Activated CD8-positive, alpha-beta memory T cell treated with anti-CD3 and anti-CD28 coated beads, Interleukin-2, amount 50 U/mL, for 24 hours (primary cell): ENCODE measurements around the gene NCAN.

ENCODE experiments used
- DNase-seq: peaks from one replicate; pipeline ENCODE4 v3.0.0-alpha.2; 2020; ENCODE audit errors: extremely low read depth

The NCAN gene

GRCh38 chr19:19285686-19286085, 73.9 kb downstream of the NCAN start:
- no peak for DNase-seq

GRCh38 chr19:19292607-19293006, 80.8 kb downstream of the NCAN start:
- DNase-seq = no peak

- DNase-seq = no peak
Observed at GRCh38 chr19:19294914-19295313, 83.2 kb downstream of the NCAN start.

DNA sequence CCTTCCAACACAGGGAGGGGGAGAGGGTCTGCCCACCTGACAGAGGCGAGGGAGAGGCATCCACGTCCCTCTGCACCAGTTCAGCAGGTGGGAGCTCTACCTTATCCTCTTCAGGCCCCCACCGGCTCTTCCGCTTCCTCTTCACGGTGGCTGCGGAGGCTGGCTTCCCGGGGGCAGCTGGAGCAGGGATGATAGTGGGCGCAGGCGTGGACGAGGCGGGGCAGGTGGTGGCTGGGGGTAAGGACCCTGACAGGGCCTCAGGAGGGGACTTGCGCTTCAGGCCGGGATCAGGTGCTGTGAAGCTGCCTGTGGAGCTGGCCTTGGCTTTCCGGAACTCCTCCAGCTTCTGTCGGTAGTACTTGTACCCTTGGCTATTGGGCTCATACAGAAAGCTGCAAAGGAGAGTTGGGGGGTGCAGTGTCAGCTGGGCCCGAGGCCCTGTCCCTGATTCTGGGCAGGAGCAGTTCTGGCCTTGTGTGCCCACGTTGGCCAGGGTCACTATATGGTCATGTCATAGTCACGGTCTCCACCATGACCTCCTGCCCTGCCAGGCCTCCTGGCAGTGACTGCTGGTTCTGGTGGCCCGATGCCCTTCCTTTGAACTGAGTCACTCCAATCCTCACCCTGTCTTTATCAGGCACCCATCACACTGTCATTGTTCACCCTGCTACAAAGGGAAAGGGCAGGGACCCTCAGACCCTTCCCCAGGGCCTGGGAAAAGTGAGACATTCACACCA, 85.4 kb downstream of the NCAN start:
- no peak for DNase-seq

DNA sequence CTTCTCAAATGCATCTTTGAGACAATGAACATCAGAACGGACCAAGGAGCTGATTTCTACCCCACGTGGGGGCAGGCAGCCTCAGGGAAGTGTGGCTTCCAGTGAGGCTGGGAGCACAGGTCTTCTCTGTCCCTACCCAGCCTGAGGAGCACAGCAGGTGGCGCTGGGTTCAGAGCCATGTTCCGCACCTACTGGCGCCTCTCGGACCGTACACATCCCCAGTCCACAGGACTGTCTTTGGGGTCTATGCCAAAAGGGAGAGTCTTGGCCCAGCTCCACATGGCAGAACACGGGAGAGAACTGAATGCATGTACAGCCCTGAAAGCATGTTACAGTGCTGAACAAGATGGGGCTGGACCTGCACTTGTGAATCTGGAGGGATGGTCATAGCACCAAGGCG, 86.0 kb downstream of the NCAN start:
- DNase-seq = no peak

- DNase-seq = no peak
Observed at GRCh38 chr19:19300613-19301012, 88.9 kb downstream of the NCAN start.
